Thyroid gland (tissue), 4 donors: ENCODE results near the gene TNFRSF25. TPM values are rescaled to one million over a fixed set of nuclear protein-coding genes. Genes with fewer than 3 reads are reported as not detected.

Experiments used
- DNase-seq, 2 donors: peaks; one replicate each; pipeline ENCODE4 v3.0.0-alpha.2; 2019
- H3K27ac ChIP-seq, 3 donors: fragments of 200-600 bp; sonication (generic); 1 replicate in 2 of 3; 2 replicates in 1 of 3; pipeline ENCODE4 v1.5.1; 2016 to 2019; ENCODE audit warnings: mild to moderate bottlenecking in 1 of 3, moderate library complexity in 1 of 3
- H3K27me3 ChIP-seq: fragments of 200-600 bp; sonication (generic); one replicate; pipeline ENCODE4 v1.5.1; 2019
- H3K36me3 ChIP-seq, 2 donors: fragments of 200-600 bp; sonication (generic); one replicate each; pipeline ENCODE4 v1.5.1; 2016 to 2019
- H3K4me1 ChIP-seq, 2 donors: fragments of 200-600 bp; sonication (generic); one replicate each; pipeline ENCODE4 v1.5.1; 2017 to 2019
- H3K4me3 ChIP-seq, 3 donors: fragments of 200-600 bp; sonication (generic); replicated peaks in 1 of 3; 1 replicate in 2 of 3; 2 replicates in 1 of 3; pipeline ENCODE4 v1.5.1; 2016; ENCODE audit warnings: mild to moderate bottlenecking in 1 of 3
- H3K9me3 ChIP-seq: fragments of 200-600 bp; sonication (generic); one replicate; pipeline ENCODE4 v1.5.1; 2017
- POLR2A ChIP-seq, 2 donors: fragments of 450-650 bp; IDR thresholded peaks; one replicate each; pipeline ENCODE4 v1.6.1; 2017; ENCODE audit warnings: antibody characterized with exemption in 2 of 2, mild to moderate bottlenecking in 2 of 2, moderate library complexity in 1 of 2
- whole genome bisulfite sequencing, 2 donors: methylation state at CpG; one replicate each; pipeline ENCODE4 v1.1.5; 2017; 5-methylcytosine and 5-hydroxymethylcytosine counted together
- intact Hi-C: fragments of 100-400 bp; cut with DNase I; formaldehyde crosslinking; loops from one replicate; pipeline ENCODE4 v1.15.1; 2023
- total RNA-seq, 4 donors: library from RNA; depleted of rRNA; stranded (reverse); fragments of >200 nt; gene quantifications; one replicate each; pipeline ENCODE4 v1.2.3, GENCODE V29; 2016
- TF ChIP-seq, protein P1 (sequence below), 6 experiments: fragments of 200-600 bp in 3 of 6; fragments of 450-650 bp in 3 of 6; sonication (generic) in 3 of 6; IDR thresholded peaks; one replicate each; pipeline ENCODE4 v1.5.1; 2016 to 2019; ENCODE audit warnings: antibody characterized with exemption in 6 of 6, mild to moderate bottlenecking in 2 of 6, inconsistent platforms in 1 of 6, moderate library complexity in 1 of 6

Gene TNFRSF25
- total RNA-seq, 4 donors from 2014 or later, result 2.2 to 18.9 (median 10.7) TPM

DNA sequence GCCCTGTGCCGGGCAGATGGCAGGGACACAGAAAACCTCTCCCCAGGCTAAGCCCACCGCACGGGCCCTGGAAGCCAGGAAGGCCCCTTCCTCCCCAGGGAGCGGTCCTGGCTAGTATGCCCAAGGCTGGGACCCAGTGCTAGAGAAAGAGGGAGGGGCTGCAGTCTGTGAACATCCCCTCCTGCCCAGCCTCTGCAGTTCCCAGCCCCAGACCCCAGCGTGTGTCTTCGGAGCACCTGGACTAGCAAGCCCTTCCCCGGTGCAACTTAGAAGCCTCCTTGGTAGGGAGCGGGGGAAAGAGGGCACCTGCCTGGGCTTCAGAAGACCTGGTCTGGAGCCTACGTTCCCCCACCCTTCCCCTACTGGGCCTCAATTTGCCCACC lies 23.4 kb upstream of the TNFRSF25 start:
- TF ChIP-seq POLR2A (IDR thresholded peaks at IDR 0.05), result peak in 1 of 2 donors; percentile 24
- TF ChIP-seq, protein P1, sequence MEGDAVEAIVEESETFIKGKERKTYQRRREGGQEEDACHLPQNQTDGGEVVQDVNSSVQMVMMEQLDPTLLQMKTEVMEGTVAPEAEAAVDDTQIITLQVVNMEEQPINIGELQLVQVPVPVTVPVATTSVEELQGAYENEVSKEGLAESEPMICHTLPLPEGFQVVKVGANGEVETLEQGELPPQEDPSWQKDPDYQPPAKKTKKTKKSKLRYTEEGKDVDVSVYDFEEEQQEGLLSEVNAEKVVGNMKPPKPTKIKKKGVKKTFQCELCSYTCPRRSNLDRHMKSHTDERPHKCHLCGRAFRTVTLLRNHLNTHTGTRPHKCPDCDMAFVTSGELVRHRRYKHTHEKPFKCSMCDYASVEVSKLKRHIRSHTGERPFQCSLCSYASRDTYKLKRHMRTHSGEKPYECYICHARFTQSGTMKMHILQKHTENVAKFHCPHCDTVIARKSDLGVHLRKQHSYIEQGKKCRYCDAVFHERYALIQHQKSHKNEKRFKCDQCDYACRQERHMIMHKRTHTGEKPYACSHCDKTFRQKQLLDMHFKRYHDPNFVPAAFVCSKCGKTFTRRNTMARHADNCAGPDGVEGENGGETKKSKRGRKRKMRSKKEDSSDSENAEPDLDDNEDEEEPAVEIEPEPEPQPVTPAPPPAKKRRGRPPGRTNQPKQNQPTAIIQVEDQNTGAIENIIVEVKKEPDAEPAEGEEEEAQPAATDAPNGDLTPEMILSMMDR (IDR thresholded peaks at IDR 0.05), result no peak
- 85 to 89% methylated on average over 5 to 7 of the region's 9 CpGs for WGBS, 2 donors
- Histone ChIP-seq H3K27ac (no peak overlapping the region), H3K27me3 (peaks cover 3% of the 10 kb centered on the region), H3K4me1 (peaks cover 10 to 46% of the 10 kb centered on the region in 2 donors), H3K4me3 (no peak overlapping the region), H3K9me3 (no peaks in the 10 kb centered on the region), H3K36me3 (no peaks in the 10 kb centered on the region)
- no peak for DNase-seq
- intact Hi-C loops, result loop anchor here (5.0 kb wide), 1 partner anchor 158 kb away; no protein-coding TSS in a partner anchor

DNA sequence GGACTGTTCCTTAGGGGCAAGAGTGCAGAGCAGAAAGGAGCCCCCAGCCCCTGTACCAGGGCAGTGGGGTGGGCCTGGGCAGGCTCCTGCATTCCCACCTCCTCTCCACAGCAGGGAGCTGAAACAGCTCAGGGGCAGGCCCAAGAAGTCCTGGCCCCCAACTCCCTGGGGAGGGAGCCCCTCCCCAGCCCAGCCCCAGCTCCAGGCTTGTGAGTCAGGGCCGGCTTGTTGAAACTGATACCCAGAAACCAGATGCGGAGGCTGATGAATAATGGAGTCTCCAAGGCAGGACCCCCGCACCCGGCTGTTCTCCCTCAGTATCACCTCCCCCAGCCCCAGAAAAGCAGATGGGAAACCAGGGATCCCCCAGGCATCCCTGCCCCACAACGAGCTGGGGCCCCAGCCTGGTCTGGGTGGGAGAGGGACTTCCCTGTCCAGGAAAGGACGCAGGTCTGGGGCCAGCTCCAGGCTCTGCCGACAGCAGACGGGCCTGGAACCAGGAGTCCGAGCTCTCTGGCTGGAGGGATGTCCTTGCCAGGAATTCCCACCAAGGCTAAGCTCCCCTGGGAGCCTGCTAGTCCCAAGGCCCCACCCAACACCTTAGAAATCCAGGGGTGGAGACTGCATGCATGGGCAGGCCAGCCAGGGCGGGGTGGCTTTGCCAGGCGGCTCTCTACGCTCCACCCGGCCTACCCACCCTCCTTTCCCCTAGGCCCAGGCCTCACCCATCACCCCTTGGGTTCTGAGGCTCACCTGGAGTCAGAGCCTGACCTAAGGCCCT lies 22.8 kb upstream of the TNFRSF25 start:
- intact Hi-C loops, result loop anchor here (5.0 kb wide), 1 partner anchor 159 kb away; no protein-coding TSS in a partner anchor
- H3K27ac ChIP-seq, result no peak overlapping the region
- TF ChIP-seq, protein P1 (IDR thresholded peaks at IDR 0.05), result no peak
- TF ChIP-seq POLR2A (IDR thresholded peaks at IDR 0.05), result no peak
- H3K27me3 ChIP-seq, result peaks cover 3% of the 10 kb centered on the region
- no peaks in the 10 kb centered on the region for H3K36me3 ChIP-seq
- H3K4me3 ChIP-seq, result no peak overlapping the region
- peaks cover 10 to 46% of the 10 kb centered on the region in 2 donors for H3K4me1 ChIP-seq
- DNase-seq, result no peak
- WGBS, 2 donors, result 59 to 71% methylated on average over 4 to 10 of the region's 13 CpGs
- H3K9me3 ChIP-seq, result no peaks in the 10 kb centered on the region

DNA sequence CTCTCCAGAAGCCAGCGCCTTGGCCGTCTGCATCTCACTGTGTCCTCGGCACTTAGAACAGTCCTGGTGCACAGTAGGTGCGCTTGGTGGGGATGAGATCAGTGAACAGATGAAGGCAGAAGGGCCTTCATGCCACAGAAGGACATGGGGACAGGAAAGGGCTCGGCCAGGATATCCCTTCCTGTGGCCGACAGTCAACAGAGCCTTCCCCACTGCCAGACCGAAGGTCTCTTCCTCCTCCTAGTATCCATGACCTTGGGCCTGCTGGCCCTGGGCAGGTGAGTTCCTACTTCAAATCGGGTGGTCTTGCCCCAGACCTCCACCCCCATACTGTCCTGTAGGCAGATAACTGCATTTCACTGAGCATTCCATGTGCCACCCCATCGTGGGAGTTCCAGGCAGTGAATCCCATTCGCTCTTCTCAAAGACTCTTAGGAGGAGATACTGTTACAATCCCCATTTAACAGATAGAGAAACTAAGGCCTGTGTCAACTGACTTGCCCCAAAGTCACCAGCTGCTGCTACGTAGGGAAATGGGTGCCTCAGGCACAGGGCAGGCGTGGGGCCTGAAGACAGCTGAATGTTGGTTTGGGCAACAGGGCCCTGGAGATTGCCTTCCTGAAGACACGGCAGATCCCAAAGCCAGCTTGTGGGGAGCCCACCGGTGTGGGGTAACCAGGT lies 22.0 kb upstream of the TNFRSF25 start:
- Histone ChIP-seq H3K27me3 (peaks cover 3% of the 10 kb centered on the region), H3K27ac (no peak overlapping the region), H3K9me3 (no peaks in the 10 kb centered on the region), H3K4me3 (no peak overlapping the region), H3K4me1 (peaks cover 10 to 46% of the 10 kb centered on the region in 2 donors), H3K36me3 (no peaks in the 10 kb centered on the region)
- TF ChIP-seq, protein P1 (IDR thresholded peaks at IDR 0.05), result no peak
- no peak for TF ChIP-seq POLR2A (IDR thresholded peaks at IDR 0.05)
- intact Hi-C loops, result loop anchor here (5.0 kb wide), 1 partner anchor 159 kb away; no protein-coding TSS in a partner anchor
- no peak for DNase-seq
- whole genome bisulfite sequencing, 2 donors, result 85 to 92% methylated on average over 11 to 14 of the region's 14 CpGs

DNA sequence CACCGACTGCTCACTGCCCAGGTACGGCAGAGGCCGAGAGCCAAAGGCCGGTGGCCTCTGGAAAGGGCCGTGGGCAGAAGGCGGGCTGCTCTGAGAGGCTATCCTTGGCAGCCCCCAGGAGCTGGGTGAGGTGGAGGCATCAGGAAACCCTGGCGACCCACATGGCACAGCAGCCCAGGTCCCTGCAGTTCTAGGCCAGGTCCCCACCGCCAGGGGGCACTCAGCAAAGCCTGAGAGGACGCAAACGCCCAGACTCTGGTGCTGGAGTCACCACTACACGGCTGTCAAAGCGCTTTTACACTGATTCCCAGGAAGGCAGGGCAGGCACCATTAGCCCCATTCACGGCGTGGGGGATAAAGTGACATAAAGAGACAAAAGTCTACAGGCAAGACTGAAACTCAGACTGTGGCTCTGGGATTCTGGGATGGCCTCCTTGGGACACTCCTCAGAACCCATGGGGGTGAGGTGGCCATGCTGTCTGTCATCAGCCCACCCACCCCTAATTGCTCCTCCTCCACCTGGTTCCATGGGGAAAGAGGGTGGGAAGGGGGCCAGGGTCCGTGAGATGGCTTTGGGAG lies 20.5 kb upstream of the TNFRSF25 start:
- Histone ChIP-seq H3K9me3 (no peaks in the 10 kb centered on the region), H3K4me1 (peaks cover 10 to 39% of the 10 kb centered on the region in 2 donors), H3K27ac (no peak overlapping the region), H3K27me3 (peaks cover 3% of the 10 kb centered on the region), H3K36me3 (no peaks in the 10 kb centered on the region), H3K4me3 (no peak overlapping the region)
- intact Hi-C loops, result loop anchor here (5.0 kb wide), 1 partner anchor 161 kb away; no protein-coding TSS in a partner anchor
- TF ChIP-seq, protein P1 (IDR thresholded peaks at IDR 0.05), result peak; percentile 51 to 86 (median 80)
- TF ChIP-seq POLR2A (IDR thresholded peaks at IDR 0.05), result no peak
- DNase-seq, result peak; percentile 84 to 88
- 5 to 7% methylated on average over 4 to 8 of the region's 15 CpGs for WGBS, 2 donors
